AG10803 (cell line): Measurements from ENCODE around the gene LHFPL6.
A peak's percentile ranks its signal among the peaks of the same experiment; 100 is the strongest.

Experiments
- DNase-seq: peaks from one replicate; pipeline ENCODE4 v3.0.0; 2010; ENCODE audit warnings: low read depth
- H3K4me3 ChIP-seq: 2 replicates; pipeline ENCODE4 v1.5.1; 2011; ENCODE audit warnings: mild to moderate bottlenecking, low read length, control low read depth
- CTCF ChIP-seq: conservative IDR thresholded peaks from 2 replicates; pipeline ENCODE4 v1.5.1; 2011; ENCODE audit warnings: mild to moderate bottlenecking, low read length, control low read depth, inconsistent platforms

LHFPL6 gene

GRCh38 chr13:39596685-39597084 lies 6.3 kb downstream of the LHFPL6 start:
- DNase-seq: no peak

GRCh38 chr13:39596176-39596575 lies 6.8 kb downstream of the LHFPL6 start:
- H3K4me3 ChIP-seq: no peak overlapping the region
- TF ChIP-seq CTCF: no peak
- no peak for DNase-seq

More at GRCh38 chr13:39596685-39597084, 6.3 kb downstream of the LHFPL6 start:
- no peak for TF ChIP-seq CTCF
- H3K4me3 ChIP-seq: no peak overlapping the region

GRCh38 chr13:39590466-39591036 lies 12.4 kb downstream of the LHFPL6 start:
- DNase-seq: no peak
- no peak overlapping the region for H3K4me3 ChIP-seq
- TF ChIP-seq CTCF: no peak

GRCh38 chr13:39588384-39588783 lies 14.6 kb downstream of the LHFPL6 start:
- H3K4me3 ChIP-seq: no peak overlapping the region
- DNase-seq: peak; percentile 37
- TF ChIP-seq CTCF: no peak

GRCh38 chr13:39587939-39588338 lies 15.1 kb downstream of the LHFPL6 start:
- TF ChIP-seq CTCF: no peak
- no peak for DNase-seq
- no peak overlapping the region for H3K4me3 ChIP-seq

- DNase-seq: no peak
- H3K4me3 ChIP-seq: no peak overlapping the region
- no peak for TF ChIP-seq CTCF
Observed at GRCh38 chr13:39586958-39587605, 15.9 kb downstream of the LHFPL6 start.

- H3K4me3 ChIP-seq: no peak overlapping the region
- no peak for DNase-seq
- TF ChIP-seq CTCF: no peak
Observed at GRCh38 chr13:39586151-39586550, 16.8 kb downstream of the LHFPL6 start.
